ENCODE results near the gene ABCA8. TPM values are rescaled to one million over a fixed set of nuclear protein-coding genes. Genes with fewer than 3 reads are reported as not detected.

The ABCA8 gene
- total and polyA plus RNA-seq, 4 donors = 2.7 to 187 (median 7.8) TPM

DNA sequence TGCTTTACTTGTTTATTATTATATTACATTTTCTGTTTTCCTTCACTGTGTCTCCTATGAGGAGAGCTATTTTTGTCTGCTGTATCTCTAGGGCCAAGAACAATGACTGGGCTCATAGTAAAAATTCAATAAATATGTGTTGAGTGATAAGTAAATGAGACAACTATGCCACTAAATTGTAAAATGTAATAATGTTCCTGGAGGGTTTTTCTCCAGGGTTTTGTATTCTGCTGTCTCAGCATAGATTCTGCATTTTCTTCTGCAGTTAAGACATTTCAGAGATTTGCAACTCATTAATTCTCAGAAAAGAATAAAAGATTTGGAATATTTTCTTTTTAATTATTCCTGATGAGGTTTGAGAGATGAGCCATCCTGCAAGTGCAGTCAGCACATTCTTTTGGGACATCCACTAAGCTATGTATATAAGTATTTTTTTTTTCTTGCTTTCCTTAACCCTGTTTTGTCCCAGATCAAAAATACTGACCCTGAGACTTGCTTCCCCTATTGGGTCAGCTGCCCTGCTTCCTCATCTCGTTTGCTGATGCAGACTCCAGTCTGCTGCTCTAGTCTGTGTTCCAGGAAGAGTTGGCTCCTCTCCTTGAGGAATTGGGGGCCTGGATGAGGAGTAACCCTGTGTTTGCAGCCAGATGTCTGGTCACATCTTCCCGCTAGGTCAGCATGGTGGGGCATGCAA lies 122.9 kb downstream of the ABCA8 start:
- Histone ChIP-seq H3K4me3 (no peak overlapping the region), H3K27ac (ENCODE audit: low read depth in 1 of 2, low read length in 1 of 2) (no peak overlapping the region), H3K4me1 (ENCODE audit: control insufficient read depth in 5 of 5, insufficient read depth in 5 of 5, low read length in 5 of 5) (peaks cover 0 to 38% (median 5%) of the 10 kb centered on the region in 5 donors), H3K36me3 (ENCODE audit: control insufficient read depth in 4 of 4, insufficient read depth in 4 of 4, low read length in 4 of 4) (no peaks in the 10 kb centered on the region), H3K9me3 (ENCODE audit: control insufficient read depth in 4 of 4, insufficient read depth in 3 of 4, low read length in 3 of 4) (no peaks in the 10 kb centered on the region), H3K9ac (ENCODE audit: insufficient read depth in 1 of 2, low read length in 2 of 2) (no peak overlapping the region), H3K27me3 (ENCODE audit: control insufficient read depth in 3 of 3, insufficient read depth in 3 of 3, low read length in 2 of 3) (no peaks in the 10 kb centered on the region)
- TF ChIP-seq, protein P1, sequence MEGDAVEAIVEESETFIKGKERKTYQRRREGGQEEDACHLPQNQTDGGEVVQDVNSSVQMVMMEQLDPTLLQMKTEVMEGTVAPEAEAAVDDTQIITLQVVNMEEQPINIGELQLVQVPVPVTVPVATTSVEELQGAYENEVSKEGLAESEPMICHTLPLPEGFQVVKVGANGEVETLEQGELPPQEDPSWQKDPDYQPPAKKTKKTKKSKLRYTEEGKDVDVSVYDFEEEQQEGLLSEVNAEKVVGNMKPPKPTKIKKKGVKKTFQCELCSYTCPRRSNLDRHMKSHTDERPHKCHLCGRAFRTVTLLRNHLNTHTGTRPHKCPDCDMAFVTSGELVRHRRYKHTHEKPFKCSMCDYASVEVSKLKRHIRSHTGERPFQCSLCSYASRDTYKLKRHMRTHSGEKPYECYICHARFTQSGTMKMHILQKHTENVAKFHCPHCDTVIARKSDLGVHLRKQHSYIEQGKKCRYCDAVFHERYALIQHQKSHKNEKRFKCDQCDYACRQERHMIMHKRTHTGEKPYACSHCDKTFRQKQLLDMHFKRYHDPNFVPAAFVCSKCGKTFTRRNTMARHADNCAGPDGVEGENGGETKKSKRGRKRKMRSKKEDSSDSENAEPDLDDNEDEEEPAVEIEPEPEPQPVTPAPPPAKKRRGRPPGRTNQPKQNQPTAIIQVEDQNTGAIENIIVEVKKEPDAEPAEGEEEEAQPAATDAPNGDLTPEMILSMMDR (IDR thresholded peaks at IDR 0.05; ENCODE audit: control extremely low read depth, extremely low read depth) = no peak
- WGBS, 2 donors = 48 to 54% methylated on average over 2 of the region's 2 CpGs
- ATAC-seq (ENCODE audit: insufficient read depth, low FRiP score) (no peak), DNase-seq (peak; percentile 51 to 86 (median 84))

DNA sequence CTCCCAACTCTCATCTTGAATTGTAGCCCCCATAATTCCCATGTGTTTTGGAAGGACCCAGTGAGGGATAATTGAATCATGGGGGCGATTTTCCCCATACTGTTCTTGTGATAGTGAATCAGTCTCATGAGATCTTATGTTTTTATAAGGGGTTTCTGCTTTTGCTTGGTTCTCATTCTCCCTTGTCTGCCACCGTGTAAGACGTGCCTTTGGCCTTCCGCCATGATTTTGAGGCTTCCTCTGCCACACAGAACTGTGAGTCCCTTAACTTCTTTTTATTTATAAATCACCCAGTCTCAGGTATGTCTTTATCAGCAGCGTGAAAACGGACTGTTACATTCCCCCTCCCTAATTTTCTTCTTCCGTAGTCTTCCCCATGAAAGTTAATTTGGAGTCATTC lies 124.0 kb downstream of the ABCA8 start:
- Histone ChIP-seq H3K9me3 (ENCODE audit: control insufficient read depth in 4 of 4, insufficient read depth in 3 of 4, low read length in 3 of 4) (no peaks in the 10 kb centered on the region), H3K27me3 (ENCODE audit: control insufficient read depth in 3 of 3, insufficient read depth in 3 of 3, low read length in 2 of 3) (no peaks in the 10 kb centered on the region), H3K9ac (ENCODE audit: insufficient read depth in 1 of 2, low read length in 2 of 2) (no peak overlapping the region), H3K27ac (ENCODE audit: low read depth in 1 of 2, low read length in 1 of 2) (no peak overlapping the region), H3K4me1 (ENCODE audit: control insufficient read depth in 5 of 5, insufficient read depth in 5 of 5, low read length in 5 of 5) (peaks cover 0 to 38% (median 5%) of the 10 kb centered on the region in 5 donors), H3K4me3 (no peak overlapping the region), H3K36me3 (ENCODE audit: control insufficient read depth in 4 of 4, insufficient read depth in 4 of 4, low read length in 4 of 4) (no peaks in the 10 kb centered on the region)
- ATAC-seq (ENCODE audit: insufficient read depth, low FRiP score) = no peak
- TF ChIP-seq, protein P1 (IDR thresholded peaks at IDR 0.05; ENCODE audit: control extremely low read depth, extremely low read depth) = no peak
- WGBS, 2 donors = 84 to 91% methylated on average over 7 of the region's 7 CpGs
- no peak for DNase-seq

DNA sequence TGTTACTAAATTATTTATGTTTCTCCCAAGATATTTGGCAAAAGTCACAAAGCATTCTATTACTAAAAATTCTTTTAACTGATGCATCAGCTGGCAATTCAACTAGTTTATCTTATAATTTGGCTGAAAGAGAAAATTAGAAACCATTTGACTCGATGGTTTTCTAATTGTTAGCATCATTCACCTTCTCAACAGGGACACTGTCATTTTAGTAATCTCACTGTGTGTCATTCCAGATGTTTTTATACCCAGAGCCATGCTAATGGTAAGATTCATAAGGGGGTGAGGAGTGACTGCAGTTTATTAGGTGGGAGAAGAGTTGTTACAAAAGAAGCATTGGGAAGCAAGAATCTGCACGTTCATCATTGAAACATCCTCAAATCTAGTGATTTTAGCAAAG lies 124.9 kb downstream of the ABCA8 start:
- Histone ChIP-seq H3K36me3 (ENCODE audit: control insufficient read depth in 4 of 4, insufficient read depth in 4 of 4, low read length in 4 of 4) (no peaks in the 10 kb centered on the region), H3K4me3 (no peak overlapping the region), H3K4me1 (ENCODE audit: control insufficient read depth in 5 of 5, insufficient read depth in 5 of 5, low read length in 5 of 5) (peaks cover 0 to 35% (median 5%) of the 10 kb centered on the region in 5 donors), H3K9me3 (ENCODE audit: control insufficient read depth in 4 of 4, insufficient read depth in 3 of 4, low read length in 3 of 4) (no peaks in the 10 kb centered on the region), H3K27me3 (ENCODE audit: control insufficient read depth in 3 of 3, insufficient read depth in 3 of 3, low read length in 2 of 3) (no peaks in the 10 kb centered on the region), H3K9ac (ENCODE audit: insufficient read depth in 1 of 2, low read length in 2 of 2) (no peak overlapping the region), H3K27ac (ENCODE audit: low read depth in 1 of 2, low read length in 1 of 2) (no peak overlapping the region)
- WGBS, 2 donors = 67 to 78% methylated on average over 2 of the region's 2 CpGs
- no peak for ATAC-seq (ENCODE audit: insufficient read depth, low FRiP score)
- TF ChIP-seq, protein P1 (IDR thresholded peaks at IDR 0.05; ENCODE audit: control extremely low read depth, extremely low read depth) = no peak
- peak in 2 of 3 donors; percentile 58 to 67 for DNase-seq
